ENCODE measurements around the gene RASSF6.

Gene RASSF6

GRCh38 chr4:73533515-73534422 is 86.5 kb downstream of the RASSF6 start:
- TF ChIP-seq CTCF (IDR thresholded peaks at IDR 0.05; ENCODE audit: extremely low read depth, insufficient read depth, missing control alignments), result no peak
- in situ Hi-C loops (cut with MboI; ENCODE audit: low pct_unique_long_range_greater_than_20kb, low sequenced_read_pairs, unreplicated experiment), result no loop called here
- no peak for DNase-seq (ENCODE audit: low spot score)

- no peak for DNase-seq (ENCODE audit: low spot score)
- TF ChIP-seq CTCF (IDR thresholded peaks at IDR 0.05; ENCODE audit: extremely low read depth, insufficient read depth, missing control alignments), result no peak
- in situ Hi-C loops (cut with MboI; ENCODE audit: low pct_unique_long_range_greater_than_20kb, low sequenced_read_pairs, unreplicated experiment), result no loop called here
These were observed 92.1 kb downstream of the RASSF6 start for GRCh38 chr4:73528171-73528570.

- no peak for DNase-seq (ENCODE audit: low spot score)
- in situ Hi-C loops (cut with MboI; ENCODE audit: low pct_unique_long_range_greater_than_20kb, low sequenced_read_pairs, unreplicated experiment), result no loop called here
- no peak for TF ChIP-seq CTCF (IDR thresholded peaks at IDR 0.05; ENCODE audit: extremely low read depth, insufficient read depth, missing control alignments)
These were observed 93.0 kb downstream of the RASSF6 start for GRCh38 chr4:73527196-73527595.

- DNase-seq (ENCODE audit: low spot score), result no peak
- no peak for TF ChIP-seq CTCF (IDR thresholded peaks at IDR 0.05; ENCODE audit: extremely low read depth, insufficient read depth, missing control alignments)
- in situ Hi-C loops (cut with MboI; ENCODE audit: low pct_unique_long_range_greater_than_20kb, low sequenced_read_pairs, unreplicated experiment), result no loop called here
These were observed 94.6 kb downstream of the RASSF6 start for GRCh38 chr4:73525611-73526010.

GRCh38 chr4:73523126-73523525 is 97.1 kb downstream of the RASSF6 start:
- in situ Hi-C loops (cut with MboI; ENCODE audit: low pct_unique_long_range_greater_than_20kb, low sequenced_read_pairs, unreplicated experiment), result no loop called here
- no peak for DNase-seq (ENCODE audit: low spot score)
- TF ChIP-seq CTCF (IDR thresholded peaks at IDR 0.05; ENCODE audit: extremely low read depth, insufficient read depth, missing control alignments), result no peak

Data from GM13977 (cell line).